B cell (primary cell): ENCODE data around the gene CDK5RAP1. TPM values are rescaled to one million over a fixed set of nuclear protein-coding genes. Genes with fewer than 3 reads are reported as not detected.

Source experiments
- ATAC-seq: fragments of 200-7000 bp; cut with Tn5 transposase; one replicate; pipeline ENCODE4 v1.10.0; 2021; ENCODE audit warnings: low read depth, mild to moderate bottlenecking, moderate number of reproducible peaks, moderate library complexity
- CTCF ChIA-PET: fragments of 350-600 bp; sonication (Branson Sonifier 250); formaldehyde crosslinking; loops from one replicate; lab custom pipeline; 2021; ENCODE audit warnings: antibody characterized with exemption, inconsistent platforms; lab: Charles Lee
- POLR2A ChIA-PET: fragments of 350-600 bp; sonication (Branson Sonifier 250); formaldehyde crosslinking; loops from one replicate; lab custom pipeline; 2021; ENCODE audit warnings: antibody characterized with exemption; lab: Charles Lee
- DNase-seq: peaks from one replicate; pipeline ENCODE4 v3.0.0; 2013
- H2AFZ ChIP-seq: 2 replicates; pipeline ENCODE4 v1.6.1; 2012; ENCODE audit warnings: mild to moderate bottlenecking, low read depth, low read length; ENCODE audit not compliant: insufficient read depth, poor library complexity, severe bottlenecking
- H3K27ac ChIP-seq, 2 donors: 1 replicate in 1 of 2; 2 replicates in 1 of 2; pipeline ENCODE4 v1.5.1; 2012 to 2013; ENCODE audit warnings: low read length in 2 of 2, mild to moderate bottlenecking in 2 of 2, moderate library complexity in 1 of 2
- H3K27me3 ChIP-seq, 4 experiments: fragments of 200-600 bp in 1 of 4; sonication (generic) in 1 of 4; replicated peaks in 1 of 4; 1 replicate in 2 of 4; 2 replicates in 2 of 4; pipeline versions ENCODE4 v1.6.1 to v1.7.0; 2013 to 2016; ENCODE audit warnings: low read length in 3 of 4, mild to moderate bottlenecking in 2 of 4, mixed read lengths in 1 of 4, moderate library complexity in 1 of 4; ENCODE audit not compliant: insufficient read depth in 4 of 4, control insufficient read depth in 3 of 4; ENCODE audit errors: control extremely low read depth in 1 of 4
- H3K36me3 ChIP-seq, 2 experiments: replicated peaks in 1 of 2; 1 replicate in 1 of 2; 2 replicates in 1 of 2; pipeline versions ENCODE4 v1.6.1 to v1.7.1; 2013; ENCODE audit warnings: low read length in 1 of 2; ENCODE audit not compliant: insufficient read depth in 2 of 2, control insufficient read depth in 1 of 2; ENCODE audit errors: control extremely low read depth in 1 of 2, extremely low read depth in 1 of 2
- H3K4me1 ChIP-seq, 2 donors: fragments of 200-600 bp in 1 of 2; sonication (generic) in 1 of 2; 1 replicate in 1 of 2; 2 replicates in 1 of 2; pipeline versions ENCODE4 v1.5.1 to v1.6.1; 2013 to 2017; ENCODE audit warnings: low read length in 2 of 2; ENCODE audit not compliant: control insufficient read depth in 2 of 2, insufficient read depth in 2 of 2
- H3K4me2 ChIP-seq: replicated peaks from 2 replicates; pipeline ENCODE3; 2012; ENCODE audit warnings: mild to moderate bottlenecking, low read depth, low read length; ENCODE audit not compliant: poor library complexity, severe bottlenecking
- H3K4me3 ChIP-seq, 5 experiments: fragments of 200-600 bp in 1 of 5; sonication (generic) in 1 of 5; 1 replicate in 3 of 5; 2 replicates in 2 of 5; pipeline versions ENCODE4 v1.5.1 to v1.7.0; 2011 to 2016; ENCODE audit warnings: low read length in 4 of 5, mild to moderate bottlenecking in 4 of 5, low read depth in 2 of 5, control low read depth in 1 of 5, moderate library complexity in 1 of 5; ENCODE audit not compliant: insufficient read depth in 1 of 5; ENCODE audit errors: control extremely low read depth in 1 of 5, extremely low read depth in 1 of 5
- H3K79me2 ChIP-seq: fragments of 200-600 bp; sonication (generic); one replicate; pipeline ENCODE4 v1.6.0; 2016; ENCODE audit warnings: low read length; ENCODE audit not compliant: control insufficient read depth, insufficient read depth
- H3K9ac ChIP-seq: fragments of 200-600 bp; sonication (generic); 2 replicates; pipeline ENCODE4 v1.6.1; 2017; ENCODE audit warnings: mild to moderate bottlenecking, low read length, moderate library complexity
- H3K9me3 ChIP-seq, 3 donors: one replicate each; pipeline versions ENCODE4 v1.6.1 to v1.7.1; 2013; ENCODE audit warnings: low read length in 2 of 3; ENCODE audit not compliant: control insufficient read depth in 2 of 3, insufficient read depth in 1 of 3; ENCODE audit errors: control extremely low read depth in 1 of 3
- H4K20me1 ChIP-seq: 2 replicates; pipeline ENCODE4 v1.6.0; 2012; ENCODE audit warnings: mild to moderate bottlenecking, low read length; ENCODE audit not compliant: insufficient read depth, control insufficient read depth, poor library complexity, severe bottlenecking
- H3K27ac Mint-ChIP-seq: one replicate; pipeline ENCODE4 v1.8.0; 2021; ENCODE audit warnings: mixed read lengths
- H3K27me3 Mint-ChIP-seq: one replicate; pipeline ENCODE4 v1.8.0; 2021; ENCODE audit warnings: mixed read lengths
- H3K4me1 Mint-ChIP-seq: one replicate; pipeline ENCODE4 v1.8.0; 2021; ENCODE audit warnings: mixed read lengths
- H3K4me3 Mint-ChIP-seq: one replicate; pipeline ENCODE4 v1.8.0; 2021; ENCODE audit warnings: mixed read lengths
- H3K9me3 Mint-ChIP-seq: one replicate; pipeline ENCODE4 v1.8.0; 2022; ENCODE audit warnings: mixed read lengths; ENCODE audit not compliant: insufficient read depth
- CTCF ChIP-seq: fragments of 200-600 bp; IDR thresholded peaks from one replicate; pipeline ENCODE4 v1.8.0; 2022; ENCODE audit warnings: antibody characterized with exemption, mild to moderate bottlenecking
- EZH2 ChIP-seq: IDR thresholded peaks from 2 replicates; pipeline ENCODE4 v1.6.1; 2012; ENCODE audit warnings: borderline replicate concordance, low read depth, mild to moderate bottlenecking, moderate library complexity, low read length; ENCODE audit not compliant: insufficient read depth, poor library complexity, severe bottlenecking
- WGBS: methylation state at CpG from one replicate; pipeline ENCODE4 v1.1.5; 2013; ENCODE audit warnings: missing lambda C conversion rate; ENCODE audit not compliant: insufficient coverage; 5-methylcytosine and 5-hydroxymethylcytosine counted together
- intact Hi-C: fragments of 100-400 bp; cut with micrococcal nuclease; formaldehyde crosslinking; loops from one replicate; pipeline ENCODE4 v1.10.0; 2022
- polyA plus RNA-seq: library from polyadenylated mRNA; depleted of rRNA; stranded (reverse); fragments of >200 nt; gene quantifications from 2 replicates; pipeline ENCODE4 v1.2.3, GENCODE V29; 2012
- total RNA-seq, 2 donors: library from RNA; stranded (reverse); fragments of 120-200 nt in 1 of 2; gene quantifications; 1 replicate in 1 of 2; 2 replicates in 1 of 2; pipeline versions ENCODE4 v1.2.3 to v1.2.4, GENCODE V29; 2013 to 2022

CDK5RAP1 gene
- total and polyA plus RNA-seq, 2 donors (not counting 1 experiment from before 2014, with no cell fraction given), result 50.4 to 60.5 TPM

- H2AFZ ChIP-seq, result no peak overlapping the region
- H3K4me3 Mint-ChIP-seq, result no peak overlapping the region
- H3K36me3 ChIP-seq, result no peaks in the 10 kb centered on the region
- no peak overlapping the region for H3K27ac Mint-ChIP-seq
- no peak overlapping the region for H3K4me2 ChIP-seq
- no peak overlapping the region for H3K9ac ChIP-seq
- CTCF ChIA-PET, result no interaction called here
- H3K79me2 ChIP-seq, result no peaks in the 10 kb centered on the region
- TF ChIP-seq CTCF, result no peak
- no peak for TF ChIP-seq EZH2
- 87% methylated on average over 3 of the region's 7 CpGs for WGBS
- peaks cover 0 to 12% (median 0%) of the 10 kb centered on the region in 4 experiments for H3K27me3 ChIP-seq
- no peaks in the 10 kb centered on the region for H3K9me3 ChIP-seq
- no peak overlapping the region for H3K27ac ChIP-seq
- H4K20me1 ChIP-seq, result no peaks in the 10 kb centered on the region
- H3K9me3 Mint-ChIP-seq, result peaks cover 3% of the 10 kb centered on the region
- intact Hi-C loops, result no loop called here
- ATAC-seq (no peak), DNase-seq (no peak)
- peaks cover 3 to 11% of the 10 kb centered on the region in 2 donors for H3K4me1 ChIP-seq
- H3K27me3 Mint-ChIP-seq, result peaks cover 13% of the 10 kb centered on the region
- POLR2A ChIA-PET, result no interaction called here
- no peak overlapping the region for H3K4me3 ChIP-seq
- peaks cover 12% of the 10 kb centered on the region for H3K4me1 Mint-ChIP-seq
Measured at GRCh38 chr20:33333616-33334015, 67.7 kb downstream of the CDK5RAP1 start.

- DNase-seq (no peak), ATAC-seq (no peak)
- CTCF ChIA-PET, result no interaction called here
- no peak overlapping the region for H3K4me3 Mint-ChIP-seq
- intact Hi-C loops, result no loop called here
- Histone ChIP-seq H3K9me3 (no peaks in the 10 kb centered on the region), H3K4me3 (no peak overlapping the region), H3K4me1 (peaks cover 3 to 11% of the 10 kb centered on the region in 2 donors), H3K27me3 (peaks cover 0 to 12% (median 0%) of the 10 kb centered on the region in 4 experiments), H3K4me2 (no peak overlapping the region), H2AFZ (no peak overlapping the region), H3K36me3 (no peaks in the 10 kb centered on the region), H3K9ac (no peak overlapping the region), H3K27ac (no peak overlapping the region), H3K79me2 (no peaks in the 10 kb centered on the region), H4K20me1 (no peaks in the 10 kb centered on the region)
- peaks cover 9% of the 10 kb centered on the region for H3K4me1 Mint-ChIP-seq
- no peak overlapping the region for H3K27ac Mint-ChIP-seq
- TF ChIP-seq EZH2 (no peak), CTCF (no peak)
- whole genome bisulfite sequencing, result 83% methylated on average over 19 of the region's 20 CpGs
- H3K27me3 Mint-ChIP-seq, result peaks cover 14% of the 10 kb centered on the region
- POLR2A ChIA-PET, result no interaction called here
- H3K9me3 Mint-ChIP-seq, result peaks cover 3% of the 10 kb centered on the region
Measured at GRCh38 chr20:33332905-33333456, 68.3 kb downstream of the CDK5RAP1 start.
